ENCODE measurements around the gene NRXN3.

DNA sequence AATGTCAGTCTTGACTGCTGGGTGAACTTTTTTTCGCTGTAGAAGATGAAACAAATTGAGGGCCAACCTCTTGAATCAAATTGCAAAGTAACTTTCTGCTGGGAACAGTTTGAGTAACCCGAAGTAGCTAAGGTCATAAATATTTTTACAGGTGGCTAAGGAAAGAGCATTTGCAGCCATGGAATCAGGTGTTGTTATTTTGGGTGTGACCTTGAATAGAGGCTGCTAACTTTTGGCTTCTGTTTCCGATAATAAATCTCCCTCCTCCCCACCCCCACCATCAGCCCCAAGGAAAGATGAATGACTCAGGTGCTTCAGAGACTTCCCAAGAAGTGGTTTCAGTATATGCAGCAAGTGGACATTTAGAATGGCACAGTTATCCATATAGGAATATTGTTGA is 1469.4 kb downstream of the NRXN3 start:
- no peak for TF ChIP-seq FOXJ3 (CRISPR knock-in tag; IDR thresholded peaks at IDR 0.05)
- no peak for TF ChIP-seq YY1 (IDR thresholded peaks at IDR 0.05; ENCODE audit: low read depth)
- no peak for TF ChIP-seq RAD21 (IDR thresholded peaks at IDR 0.05; ENCODE audit: low read length)
- TF ChIP-seq, protein P1, sequence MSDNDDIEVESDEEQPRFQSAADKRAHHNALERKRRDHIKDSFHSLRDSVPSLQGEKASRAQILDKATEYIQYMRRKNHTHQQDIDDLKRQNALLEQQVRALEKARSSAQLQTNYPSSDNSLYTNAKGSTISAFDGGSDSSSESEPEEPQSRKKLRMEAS (IDR thresholded peaks at IDR 0.05; ENCODE audit: low read depth) = no peak
- TF ChIP-seq SIN3A (IDR thresholded peaks at IDR 0.05; ENCODE audit: borderline replicate concordance, low read depth, low read length) = no peak

All from SK-N-SH (cell line).